ENCODE results near the gene CHML.

DNA sequence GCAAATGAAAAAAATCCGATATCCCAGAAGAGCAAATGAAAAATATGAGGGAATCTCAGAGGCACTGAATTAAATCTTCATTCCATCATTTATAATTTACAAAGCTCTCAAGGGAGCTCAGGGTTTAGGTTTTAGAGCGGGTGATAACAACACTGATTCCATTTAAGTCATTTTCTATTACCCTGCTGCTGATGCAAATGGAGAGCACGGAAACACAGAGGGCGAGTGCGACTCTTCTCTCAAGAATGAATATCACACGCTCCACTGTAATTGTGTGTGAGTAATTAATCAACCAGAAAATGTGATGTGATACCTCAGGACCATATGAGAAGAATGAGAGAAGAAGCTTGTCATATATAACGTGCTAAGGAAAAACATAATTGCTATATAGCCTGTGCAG, 22.7 kb downstream of the CHML start:
- no peak for TF ChIP-seq CTCF (conservative IDR thresholded peaks at IDR 0.05)
- no peak for TF ChIP-seq ZFX (IDR thresholded peaks at IDR 0.05)

Measured in C4-2B (cell line).